Kidney (tissue), 14 donors: ENCODE data around the gene STK33. TPM values are rescaled to one million over a fixed set of nuclear protein-coding genes. Genes with fewer than 3 reads are reported as not detected.

Source experiments
- DNase-seq, 5 donors: peaks; one replicate each; pipeline ENCODE4 v3.0.0-alpha.2; 2013 to 2020
- FAIRE-seq: peaks from 2 replicates; lab custom pipeline; 2012; peaks lifted over from hg19 to GRCh38; lab: Jason Lieb, UNC
- H3K27ac ChIP-seq, 2 donors: one replicate each; pipeline ENCODE4 v1.7.0; 2013; ENCODE audit warnings: low read depth in 2 of 2, low read length in 2 of 2, inconsistent platforms in 1 of 2
- H3K27me3 ChIP-seq: one replicate; pipeline ENCODE4 v1.7.1; 2013; ENCODE audit warnings: low read length, inconsistent platforms; ENCODE audit not compliant: control insufficient read depth, insufficient read depth
- H3K36me3 ChIP-seq, 3 donors: one replicate each; pipeline versions ENCODE4 v1.7.0 to v1.7.1; 2013; ENCODE audit warnings: low read length in 3 of 3, control low read depth in 1 of 3, inconsistent platforms in 1 of 3; ENCODE audit not compliant: insufficient read depth in 3 of 3, control insufficient read depth in 2 of 3
- H3K4me1 ChIP-seq, 3 donors: one replicate each; pipeline versions ENCODE4 v1.7.0 to v1.7.1; 2013; ENCODE audit warnings: low read length in 3 of 3, inconsistent platforms in 1 of 3, low read depth in 1 of 3; ENCODE audit not compliant: control insufficient read depth in 2 of 3, insufficient read depth in 2 of 3
- H3K4me3 ChIP-seq, 3 donors: one replicate each; pipeline versions ENCODE4 v1.7.0 to v1.8.1; 2013; ENCODE audit warnings: low read length in 3 of 3, control low read depth in 1 of 3, inconsistent platforms in 1 of 3
- H3K9ac ChIP-seq, 3 donors: one replicate each; pipeline versions ENCODE4 v1.7.0 to v1.7.1; 2013; ENCODE audit warnings: low read length in 3 of 3, control low read depth in 1 of 3, inconsistent platforms in 1 of 3
- H3K9me3 ChIP-seq, 3 donors: one replicate each; pipeline versions ENCODE4 v1.7.0 to v1.7.1; 2013; ENCODE audit warnings: low read length in 3 of 3, control low read depth in 1 of 3, inconsistent platforms in 1 of 3; ENCODE audit not compliant: control insufficient read depth in 2 of 3, insufficient read depth in 1 of 3
- CTCF ChIP-seq: IDR thresholded peaks from 3 replicates; pipeline ENCODE4 v1.5.1; 2012; ENCODE audit warnings: mild to moderate bottlenecking, moderate library complexity, borderline replicate concordance; ENCODE audit not compliant: insufficient read depth; ENCODE audit errors: extremely low read depth
- intact Hi-C: fragments of 100-400 bp; cut with DNase I; formaldehyde crosslinking; loops from one replicate; pipeline ENCODE4 v1.11.1; 2022
- polyA plus RNA-seq: library from polyadenylated mRNA; stranded (reverse); fragments of 350-450 nt; fragmentation: Illumina TruSeq; extraction: RNeasy Lipid Tissue Mini Kit (QIAGEN cat#74804); gene quantifications from one replicate; pipeline ENCODE4 v1.2.3, GENCODE V29; 2014; ENCODE audit warnings: low read depth, low replicate concordance; ENCODE audit not compliant: insufficient read depth
- total RNA-seq: library from RNA; stranded (reverse); fragmentation: NEBNext Ultra II Directional; extraction: Animal tissue kit (Norgen Biotek cat#: 25700); gene quantifications from one replicate; pipeline ENCODE4 v1.2.1, GENCODE V29; 2021
- donor health status: control.
- donor health status: control.
- donor health status: control.
- donor health status: control.
- donor health status: control.
- donor health status: DM: yes; HTN: yes; CAD: no.
- donor health status: Normal renal cell carcinoma (clear cell type).

STK33 gene
- total and polyA plus RNA-seq, 2 donors from 2014 or later = 11.9 to 19.3 TPM

GRCh38 chr11:8636127-8636526 lies 42.1 kb upstream of the STK33 start:
- Histone ChIP-seq H3K4me3 (no peak overlapping the region), H3K36me3 (peaks cover 0 to 24% (median 21%) of the 10 kb centered on the region in 3 donors), H3K4me1 (no peaks in the 10 kb centered on the region), H3K27me3 (no peaks in the 10 kb centered on the region), H3K9me3 (no peaks in the 10 kb centered on the region), H3K9ac (no peak overlapping the region), H3K27ac (no peak overlapping the region)
- no peak for DNase-seq
- FAIRE-seq = no peak
- intact Hi-C loops = no loop called here
- no peak for TF ChIP-seq CTCF

GRCh38 chr11:8634498-8634897 lies 40.5 kb upstream of the STK33 start:
- Histone ChIP-seq H3K9ac (no peak overlapping the region), H3K9me3 (no peaks in the 10 kb centered on the region), H3K4me1 (no peaks in the 10 kb centered on the region), H3K36me3 (peaks cover 0 to 19% (median 16%) of the 10 kb centered on the region in 3 donors), H3K27me3 (no peaks in the 10 kb centered on the region), H3K27ac (no peak overlapping the region), H3K4me3 (no peak overlapping the region)
- intact Hi-C loops = no loop called here
- no peak for FAIRE-seq
- TF ChIP-seq CTCF = no peak
- no peak for DNase-seq

GRCh38 chr11:8631395-8632118 lies 37.5 kb upstream of the STK33 start:
- DNase-seq = peak in 1 of 5 donors; percentile 47
- no peak for TF ChIP-seq CTCF
- no peak for FAIRE-seq
- H3K4me1 ChIP-seq = no peaks in the 10 kb centered on the region
- no peaks in the 10 kb centered on the region for H3K9me3 ChIP-seq
- H3K9ac ChIP-seq = no peak overlapping the region
- H3K36me3 ChIP-seq = peaks cover 0 to 4% (median 0%) of the 10 kb centered on the region in 3 donors
- intact Hi-C loops = no loop called here
- no peaks in the 10 kb centered on the region for H3K27me3 ChIP-seq
- no peak overlapping the region for H3K4me3 ChIP-seq
- no peak overlapping the region for H3K27ac ChIP-seq
